Tibial nerve (tissue), 4 donors: Measurements from ENCODE around the gene SLC16A8. TPM values are rescaled to one million over a fixed set of nuclear protein-coding genes. Genes with fewer than 3 reads are reported as not detected.

ENCODE experiments used
- DNase-seq, 2 donors: peaks; one replicate each; pipeline ENCODE4 v3.0.0-alpha.2; 2019; ENCODE audit warnings: low spot score in 2 of 2
- H3K27ac ChIP-seq, 4 donors: fragments of 200-600 bp; sonication (generic) in 3 of 4; one replicate each; pipeline ENCODE4 v1.5.1; 2017 to 2019; ENCODE audit warnings: mild to moderate bottlenecking in 1 of 4
- H3K27me3 ChIP-seq, 2 donors: fragments of 200-600 bp; sonication (generic) in 1 of 2; one replicate each; pipeline versions ENCODE4 v1.5.1 to v1.6.0; 2017 to 2019
- H3K36me3 ChIP-seq, 3 donors: fragments of 200-600 bp; sonication (generic); one replicate each; pipeline ENCODE4 v1.5.1; 2018 to 2019
- H3K4me1 ChIP-seq, 4 donors: fragments of 200-600 bp; sonication (generic) in 3 of 4; one replicate each; pipeline ENCODE4 v1.5.1; 2017 to 2019
- H3K4me3 ChIP-seq, 4 donors: fragments of 200-600 bp; sonication (generic) in 3 of 4; one replicate each; pipeline ENCODE4 v1.5.1; 2017 to 2019; ENCODE audit warnings: mild to moderate bottlenecking in 1 of 4, moderate library complexity in 1 of 4
- H3K9me3 ChIP-seq, 4 donors: fragments of 200-600 bp; sonication (generic) in 3 of 4; one replicate each; pipeline ENCODE4 v1.5.1; 2017 to 2019
- CTCF ChIP-seq, 5 experiments: fragments of 200-600 bp in 3 of 5; fragments of 450-650 bp in 2 of 5; sonication (generic) in 3 of 5; IDR thresholded peaks; one replicate each; pipeline ENCODE4 v1.5.1; 2016 to 2019; ENCODE audit warnings: antibody characterized with exemption in 5 of 5, mild to moderate bottlenecking in 3 of 5, moderate library complexity in 2 of 5
- EP300 ChIP-seq, 2 donors: sonication (generic); formaldehyde crosslinking; IDR thresholded peaks; one replicate each; pipeline ENCODE4 v1.6.1; 2017; ENCODE audit warnings: antibody characterized with exemption in 2 of 2, mild to moderate bottlenecking in 1 of 2
- POLR2A ChIP-seq, 2 donors: fragments of 450-650 bp; IDR thresholded peaks; one replicate each; pipeline ENCODE4 v1.6.1; 2017; ENCODE audit warnings: antibody characterized with exemption in 2 of 2, mild to moderate bottlenecking in 2 of 2, moderate library complexity in 2 of 2
- WGBS, 2 donors: methylation state at CpG; one replicate each; pipeline ENCODE4 v1.1.5; 2018; 5-methylcytosine and 5-hydroxymethylcytosine counted together
- total RNA-seq, 4 donors: library from RNA; depleted of rRNA; stranded (reverse); fragments of >200 nt; gene quantifications; one replicate each; pipeline ENCODE4 v1.1.0, GENCODE V29; 2016

Gene SLC16A8
- total RNA-seq, 4 donors from 2014 or later, result 0.98 to 1.8 (median 1.4) TPM

- TF ChIP-seq POLR2A (IDR thresholded peaks at IDR 0.05), result no peak
- no peak for TF ChIP-seq EP300 (IDR thresholded peaks at IDR 0.05)
- no peak for TF ChIP-seq CTCF (IDR thresholded peaks at IDR 0.05)
- no peak for DNase-seq
- Histone ChIP-seq H3K27me3 (no peaks in the 10 kb centered on the region), H3K4me1 (peaks cover 0 to 54% (median 14%) of the 10 kb centered on the region in 4 donors), H3K36me3 (peaks cover 4 to 91% (median 15%) of the 10 kb centered on the region in 3 donors), H3K27ac (peak overlapping the region; percentile 40 to 96 (median 76)), H3K4me3 (no peak overlapping the region), H3K9me3 (no peaks in the 10 kb centered on the region)
- 74 to 80% methylated on average over 11 to 12 of the region's 13 CpGs for WGBS, 2 donors
These were observed 16.1 kb downstream of the SLC16A8 start for GRCh38 chr22:38067761-38068360.

- peaks cover 0 to 56% (median 17%) of the 10 kb centered on the region in 4 donors for H3K4me1 ChIP-seq
- TF ChIP-seq CTCF (IDR thresholded peaks at IDR 0.05), result no peak
- peak in 1 of 2 donors; percentile 2 for TF ChIP-seq EP300 (IDR thresholded peaks at IDR 0.05)
- no peak overlapping the region for H3K4me3 ChIP-seq
- H3K27me3 ChIP-seq, result no peaks in the 10 kb centered on the region
- no peaks in the 10 kb centered on the region for H3K9me3 ChIP-seq
- WGBS, 2 donors, result 61 to 78% methylated on average over 8 of the region's 8 CpGs
- H3K36me3 ChIP-seq, result peaks cover 3 to 90% (median 13%) of the 10 kb centered on the region in 3 donors
- DNase-seq, result peak; percentile 49 to 54
- H3K27ac ChIP-seq, result peak overlapping the region in 3 of 4 donors; percentile 26 to 96 (median 78)
These were observed 17.0 kb downstream of the SLC16A8 start for GRCh38 chr22:38067028-38067415.

GRCh38 chr22:38066381-38067027 is 17.5 kb downstream of the SLC16A8 start:
- H3K36me3 ChIP-seq, result peaks cover 0 to 88% (median 13%) of the 10 kb centered on the region in 3 donors
- H3K9me3 ChIP-seq, result no peaks in the 10 kb centered on the region
- DNase-seq, result no peak
- WGBS, 2 donors, result 62 to 67% methylated on average over 13 of the region's 13 CpGs
- TF ChIP-seq POLR2A (IDR thresholded peaks at IDR 0.05) (no peak), EP300 (IDR thresholded peaks at IDR 0.05) (peak in 1 of 2 donors; percentile 26)
- H3K27ac ChIP-seq, result peak overlapping the region; percentile 2 to 96 (median 52)
- H3K4me3 ChIP-seq, result no peak overlapping the region
- H3K27me3 ChIP-seq, result no peaks in the 10 kb centered on the region
- H3K4me1 ChIP-seq, result peaks cover 0 to 58% (median 20%) of the 10 kb centered on the region in 4 donors

GRCh38 chr22:38065539-38065938 is 18.4 kb downstream of the SLC16A8 start:
- H3K36me3 ChIP-seq, result peaks cover 0 to 89% (median 13%) of the 10 kb centered on the region in 3 donors
- H3K9me3 ChIP-seq, result no peaks in the 10 kb centered on the region
- no peaks in the 10 kb centered on the region for H3K27me3 ChIP-seq
- TF ChIP-seq EP300 (IDR thresholded peaks at IDR 0.05) (no peak), POLR2A (IDR thresholded peaks at IDR 0.05) (no peak), CTCF (IDR thresholded peaks at IDR 0.05) (no peak)
- no peak for DNase-seq
- peaks cover 0 to 55% (median 21%) of the 10 kb centered on the region in 4 donors for H3K4me1 ChIP-seq
- H3K4me3 ChIP-seq, result no peak overlapping the region
- peak overlapping the region in 3 of 4 donors; percentile 30 to 96 (median 60) for H3K27ac ChIP-seq
- WGBS, 2 donors, result 89 to 97% methylated on average over 8 of the region's 8 CpGs

GRCh38 chr22:38062791-38063190 is 21.2 kb downstream of the SLC16A8 start:
- peaks cover 0 to 81% (median 17%) of the 10 kb centered on the region in 3 donors for H3K36me3 ChIP-seq
- 43 to 50% methylated on average over 6 of the region's 6 CpGs for WGBS, 2 donors
- peak; percentile 59 to 71 for DNase-seq
- no peaks in the 10 kb centered on the region for H3K27me3 ChIP-seq
- TF ChIP-seq CTCF (IDR thresholded peaks at IDR 0.05), result no peak
- peak; percentile 95 to 97 for TF ChIP-seq EP300 (IDR thresholded peaks at IDR 0.05)
- peak in 1 of 2 donors; percentile 34 for TF ChIP-seq POLR2A (IDR thresholded peaks at IDR 0.05)
- H3K9me3 ChIP-seq, result no peaks in the 10 kb centered on the region
- H3K4me1 ChIP-seq, result peaks cover 0 to 33% (median 11%) of the 10 kb centered on the region in 4 donors
- H3K4me3 ChIP-seq, result no peak overlapping the region
- H3K27ac ChIP-seq, result peak overlapping the region; percentile 63 to 96 (median 92)
